IPS-NIHi7 (cell line): ENCODE data around the gene FANCE.
A peak's percentile ranks its signal among the peaks of the same experiment; 100 is the strongest.

Experiments
- DNase-seq: peaks from one replicate; pipeline ENCODE4 v3.0.0; 2012; ENCODE audit warnings: mixed read lengths; ENCODE audit errors: extremely low spot score

The FANCE gene

DNA sequence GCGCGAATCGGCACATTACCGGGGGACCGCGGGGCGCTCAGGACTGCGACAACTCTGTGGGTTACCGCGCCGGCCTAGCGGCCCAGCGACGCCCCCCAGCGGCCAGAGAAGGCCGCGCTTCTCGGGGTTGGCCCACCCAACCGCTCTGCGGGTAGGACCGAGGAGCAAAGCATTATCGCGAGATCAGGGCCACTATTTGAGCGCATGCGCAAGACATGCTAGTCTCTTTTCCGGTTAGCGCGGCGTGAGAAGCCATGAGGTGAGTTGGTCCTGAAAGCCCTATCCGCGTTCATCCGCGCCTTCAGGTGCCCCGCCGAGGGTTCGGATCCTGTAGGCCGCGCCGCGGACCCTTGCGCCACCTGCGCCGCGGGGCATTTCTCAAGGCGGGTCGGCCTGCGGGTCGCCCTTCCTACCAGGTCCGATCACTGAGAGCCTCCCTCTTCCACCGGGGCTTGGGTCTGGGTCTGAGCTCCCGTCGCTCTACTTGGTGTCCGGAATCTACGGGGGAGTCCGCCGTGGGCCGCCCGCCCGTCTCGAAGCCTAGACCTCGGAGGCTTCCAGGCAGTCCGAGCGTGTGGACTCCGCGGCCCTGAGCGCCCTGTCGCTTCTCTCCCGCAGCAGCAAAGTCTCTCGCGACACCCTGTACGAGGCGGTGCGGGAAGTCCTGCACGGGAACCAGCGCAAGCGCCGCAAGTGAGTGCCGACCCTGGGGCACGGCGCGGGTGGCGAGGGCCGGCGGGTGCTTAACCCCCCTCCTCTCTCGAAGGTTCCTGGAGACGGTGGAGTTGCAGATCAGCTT is 16.2 kb downstream of the FANCE start, which contains the start of gene RPL10A:
Gene RPL10A, plus strand, starts transcription at position 221 of the 799 bp plus-strand sequence. Its CDS starts 34 bp downstream, at position 255.
- DNase-seq, result peak; percentile 93

- DNase-seq, result no peak
These were observed 17.0 kb downstream of the FANCE start for GRCh38 chr6:35468980-35469750.

DNA sequence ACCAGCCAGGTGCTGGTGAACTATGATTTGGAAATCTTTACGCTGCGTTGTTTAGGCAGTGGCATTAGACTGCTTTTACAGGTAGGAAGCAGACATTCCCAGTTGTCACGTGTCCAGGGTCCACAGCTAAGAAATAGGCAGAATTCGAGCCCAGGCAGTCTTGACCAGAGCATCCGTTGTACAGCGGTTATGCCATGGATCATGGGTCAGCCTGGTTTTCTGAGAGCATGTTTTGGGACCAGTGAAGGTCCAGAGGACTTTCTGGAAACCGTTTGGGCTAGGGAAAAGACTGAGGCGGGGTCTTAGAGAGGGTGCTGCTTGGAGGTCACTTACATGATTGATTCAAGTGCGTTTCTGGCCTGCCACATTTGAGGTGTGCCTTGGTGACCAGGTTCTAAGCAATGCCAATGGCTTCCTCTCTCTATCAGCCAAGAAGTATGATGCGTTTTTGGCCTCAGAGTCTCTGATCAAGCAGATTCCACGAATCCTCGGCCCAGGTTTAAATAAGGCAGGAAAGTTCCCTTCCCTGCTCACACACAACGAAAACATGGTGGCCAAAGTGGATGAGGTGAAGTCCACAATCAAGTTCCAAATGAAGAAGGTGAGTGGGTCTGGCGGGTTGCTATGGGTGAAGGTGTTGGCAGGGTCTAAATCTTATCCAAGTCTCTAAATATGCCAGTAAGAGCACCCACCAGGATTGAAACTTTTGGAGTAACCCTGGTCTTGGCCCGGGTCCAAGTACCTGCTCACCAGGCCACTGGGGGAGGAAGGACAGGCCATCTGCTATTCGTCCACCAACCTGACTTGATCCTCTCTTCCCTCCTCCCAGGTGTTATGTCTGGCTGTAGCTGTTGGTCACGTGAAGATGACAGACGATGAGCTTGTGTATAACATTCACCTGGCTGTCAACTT is 17.9 kb downstream of the FANCE start:
- no peak for DNase-seq

GRCh38 chr6:35470663-35471120 is 18.6 kb downstream of the FANCE start:
- no peak for DNase-seq

GRCh38 chr6:35471836-35472345 is 19.8 kb downstream of the FANCE start:
- no peak for DNase-seq

DNA sequence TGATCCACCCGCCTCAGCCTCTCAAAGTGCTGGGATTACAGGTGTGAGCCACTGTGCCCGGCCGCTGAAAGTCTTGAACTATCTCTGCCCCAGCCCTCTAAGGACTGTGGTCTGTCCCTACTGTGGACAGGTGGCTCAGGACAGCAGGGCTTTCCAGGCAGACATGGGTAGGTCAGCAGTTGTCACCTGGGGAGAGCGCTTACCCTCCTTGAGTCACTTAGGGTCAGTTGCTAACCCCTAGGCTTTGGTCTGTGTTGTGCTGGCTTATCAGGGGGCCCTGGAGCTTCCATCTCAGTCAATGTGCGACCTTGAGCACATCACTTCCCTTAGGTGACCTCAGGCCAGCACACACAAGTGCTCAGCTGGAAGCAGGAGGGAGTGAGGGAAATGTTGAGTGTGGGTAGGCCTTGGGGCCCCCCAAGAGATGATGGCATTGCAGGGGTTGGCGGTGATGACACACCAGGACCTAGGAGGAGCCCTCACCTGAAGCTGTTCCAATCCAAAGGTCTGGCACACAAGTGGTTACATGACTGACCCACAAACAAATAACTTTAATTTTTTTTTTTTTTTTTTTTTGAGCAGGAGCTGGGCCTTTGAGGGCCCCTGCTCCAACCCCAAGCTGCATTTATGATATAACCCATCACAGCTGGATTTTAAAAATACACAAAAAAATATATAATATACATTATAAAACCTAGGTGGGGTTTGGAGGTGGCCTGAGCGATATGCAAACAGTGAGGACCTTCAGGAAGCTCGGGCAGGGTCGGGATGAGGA is 21.1 kb downstream of the FANCE start:
- DNase-seq, result peak; percentile 35

DNA sequence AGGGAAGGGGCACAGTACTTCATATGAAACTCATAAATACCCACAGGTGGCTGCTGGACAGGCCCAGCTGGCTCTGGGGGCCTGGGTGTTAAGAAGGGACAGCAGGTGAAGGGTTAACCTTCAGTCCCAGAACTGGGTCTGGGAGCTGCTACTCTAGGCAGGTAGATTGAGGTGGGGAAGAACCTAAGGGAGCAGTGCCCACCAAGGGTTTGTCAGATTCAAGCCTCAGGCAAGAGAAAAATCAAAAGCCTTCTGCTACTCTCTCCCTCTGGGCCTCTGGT is 21.7 kb downstream of the FANCE start:
- DNase-seq, result no peak

DNA sequence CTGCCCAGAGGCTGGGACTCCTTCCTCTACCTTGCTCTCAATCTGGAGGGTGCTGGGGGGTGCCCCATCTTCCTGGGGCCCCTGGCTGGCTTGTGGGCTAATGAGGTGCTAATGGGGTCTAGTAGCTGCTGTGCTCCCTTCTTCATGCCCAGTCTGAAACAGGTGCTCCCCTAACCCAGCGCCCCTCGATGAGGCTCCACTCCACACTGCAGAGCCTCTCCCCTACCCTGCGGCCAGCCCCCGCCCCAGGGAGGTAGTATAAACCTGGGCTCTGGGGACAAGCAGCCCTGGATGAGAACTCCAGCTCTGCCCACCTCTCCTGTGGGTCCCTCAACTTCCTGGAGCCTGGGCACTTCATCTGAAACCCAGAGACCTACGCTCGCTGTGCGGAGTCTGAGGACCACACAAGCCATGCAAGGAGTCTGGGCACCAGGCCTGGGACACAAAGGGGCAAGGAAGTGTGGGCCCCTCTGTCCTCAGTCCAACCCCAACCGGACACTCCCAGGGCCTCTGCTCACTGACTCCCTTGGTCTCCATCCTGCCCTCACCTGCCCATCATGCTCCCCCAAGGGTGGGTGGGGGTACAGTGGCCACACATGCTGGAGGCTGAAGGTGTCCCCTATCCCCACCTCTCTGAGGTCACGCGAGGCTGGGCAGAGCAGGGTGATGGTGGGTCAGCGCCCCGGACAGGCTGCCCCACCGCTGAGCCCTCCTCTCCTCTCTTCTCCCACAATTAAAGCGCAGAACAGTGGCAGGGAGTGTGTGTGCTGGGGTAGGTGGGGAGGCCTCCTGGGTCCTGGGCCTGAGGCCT is 22.2 kb downstream of the FANCE start:
- DNase-seq, result no peak

- DNase-seq, result no peak
These were observed 22.9 kb downstream of the FANCE start for GRCh38 chr6:35474942-35475570.

- no peak for DNase-seq
These were observed 23.4 kb downstream of the FANCE start for GRCh38 chr6:35475573-35475972.

DNA sequence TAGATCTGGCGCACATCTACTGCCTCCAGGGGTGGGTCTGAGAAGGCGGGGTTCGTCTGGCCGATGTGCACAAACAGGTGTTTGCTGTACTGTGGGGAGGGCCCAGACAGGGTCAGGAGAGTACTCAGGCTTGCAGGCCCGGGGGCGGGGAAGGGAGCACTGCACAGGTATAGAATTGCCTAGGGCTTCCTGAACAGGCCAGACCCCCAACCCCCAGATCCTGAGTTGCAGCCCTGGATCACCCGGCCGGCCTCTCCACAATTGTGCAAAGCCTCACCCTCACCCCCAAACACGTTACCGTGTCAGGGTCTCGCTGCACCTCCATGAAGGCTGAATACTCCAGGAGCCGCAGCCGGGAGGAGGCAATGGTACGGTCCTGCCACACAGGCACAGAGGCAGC is 23.9 kb downstream of the FANCE start:
- no peak for DNase-seq

GRCh38 chr6:35477028-35477427 is 24.9 kb downstream of the FANCE start:
- no peak for DNase-seq

- no peak for DNase-seq
These were observed 25.5 kb downstream of the FANCE start for GRCh38 chr6:35477551-35478179.

- DNase-seq, result no peak
These were observed 26.1 kb downstream of the FANCE start for GRCh38 chr6:35478259-35478658.

DNA sequence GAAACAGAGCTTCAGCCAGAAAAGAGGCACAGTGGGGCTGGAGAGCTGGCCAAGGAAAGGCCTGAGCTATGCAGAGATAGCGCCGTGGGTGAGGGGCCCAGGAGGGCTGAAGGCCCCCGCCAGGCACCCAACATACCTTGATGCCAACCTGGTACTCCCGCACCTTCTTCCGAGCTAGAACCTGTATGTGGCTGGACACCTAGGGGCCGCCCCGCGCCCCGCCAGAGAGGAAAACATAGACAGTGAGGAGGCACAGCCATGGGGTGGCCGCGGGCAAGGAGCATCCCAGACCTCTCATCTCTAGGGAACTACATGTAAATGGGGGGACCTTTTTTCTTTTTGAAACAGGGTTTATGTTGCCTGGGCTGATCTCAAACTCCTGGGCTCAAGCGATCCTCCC is 28.0 kb downstream of the FANCE start:
- DNase-seq, result no peak

DNA sequence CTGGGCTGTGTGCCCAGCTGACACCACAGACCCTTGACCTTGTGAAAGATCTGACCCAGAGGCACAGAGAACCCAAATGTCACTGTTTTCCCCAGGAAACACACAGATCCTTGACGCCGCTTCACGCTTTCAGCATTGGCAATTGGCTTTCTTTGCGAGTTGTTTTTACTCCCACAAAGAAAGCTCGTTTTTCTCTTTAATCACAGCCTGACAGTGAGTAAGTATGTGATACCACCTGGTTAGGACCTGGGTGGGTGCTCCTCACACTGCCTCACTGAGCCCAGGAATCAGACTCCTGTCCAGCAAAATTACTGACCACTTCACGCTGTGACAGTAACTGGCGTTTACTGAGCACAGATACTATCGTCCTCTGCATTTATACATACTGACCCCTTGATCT is 29.1 kb downstream of the FANCE start:
- DNase-seq, result no peak

DNA sequence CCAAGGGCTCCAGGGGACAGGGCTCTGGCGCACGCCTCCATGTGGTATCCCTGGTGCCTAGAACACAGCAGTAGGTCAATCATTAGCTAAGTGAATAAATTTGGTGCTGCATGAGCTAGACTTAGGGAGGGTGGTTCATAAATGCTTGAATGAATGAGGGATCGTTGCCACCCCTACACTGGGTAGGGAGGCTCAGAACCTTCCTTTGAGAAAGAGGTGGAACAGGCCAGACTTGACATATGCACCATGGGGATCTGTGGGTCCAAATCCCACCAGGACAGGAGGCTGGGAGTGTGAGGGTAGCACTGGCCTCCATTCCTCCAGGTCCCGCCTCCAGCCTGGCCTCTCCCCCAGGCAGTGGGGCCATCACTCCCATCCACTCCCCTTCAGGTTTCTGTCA is 30.9 kb downstream of the FANCE start:
- no peak for DNase-seq

DNA sequence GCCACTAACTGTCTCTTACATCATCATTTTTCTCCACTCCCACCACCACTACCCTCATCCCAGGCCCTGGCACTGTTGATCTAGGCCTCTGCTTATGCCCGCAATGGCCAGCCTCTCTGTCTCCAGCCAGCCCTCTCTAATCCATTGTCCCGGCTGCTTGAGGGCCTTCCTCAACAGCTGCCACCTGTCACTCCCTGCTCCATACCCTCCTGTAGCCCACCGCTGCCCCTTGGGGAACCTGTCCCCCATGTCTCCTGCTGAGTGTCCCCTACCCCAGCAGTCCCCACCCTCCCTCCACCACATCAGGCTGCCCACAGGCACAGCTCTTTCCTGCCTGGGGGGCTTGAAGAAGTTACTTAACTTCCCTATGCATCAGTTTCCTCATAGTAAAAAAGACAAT is 31.4 kb downstream of the FANCE start:
- no peak for DNase-seq

DNA sequence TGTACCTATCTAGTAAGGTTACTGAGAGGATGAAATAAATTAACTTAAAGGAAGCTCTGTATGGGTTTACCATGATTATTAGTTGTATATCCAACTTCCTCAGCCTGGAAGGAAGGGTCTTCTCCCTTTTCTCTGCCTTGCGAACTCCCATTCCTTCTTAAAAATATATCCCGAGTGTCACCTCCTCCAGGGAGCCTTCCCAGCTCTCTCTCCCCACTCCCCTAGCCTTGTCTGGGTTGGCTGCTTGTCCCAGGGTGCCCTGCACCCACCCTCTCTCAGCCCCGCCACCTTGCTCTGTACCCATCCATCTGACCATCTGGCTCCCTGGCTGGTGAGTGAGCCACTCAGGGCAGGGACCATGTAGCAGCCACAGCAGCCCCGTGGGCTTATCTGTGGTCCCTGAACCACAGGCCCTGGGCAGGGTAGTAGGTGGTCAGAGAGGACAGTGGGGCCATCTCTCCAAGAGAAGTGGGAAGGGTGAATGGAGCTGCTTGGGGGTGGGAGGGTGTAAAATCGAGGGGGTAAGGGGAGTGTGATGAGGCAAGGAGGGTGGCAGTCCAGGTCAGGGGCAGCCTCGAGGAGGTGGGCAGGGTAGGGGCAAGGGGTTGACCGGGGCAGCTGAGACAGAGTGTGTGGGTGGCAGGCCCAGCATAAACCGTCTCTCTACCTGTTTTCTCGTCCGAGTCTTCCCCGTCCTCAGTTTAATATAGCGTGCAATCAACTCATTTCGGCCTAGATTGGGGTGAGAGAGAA is 31.9 kb downstream of the FANCE start:
- DNase-seq, result no peak
